ENCODE data around the gene POU2F2.

GRCh38 chr19:42074513-42075363 is 57.5 kb downstream of the POU2F2 start:
- TF ChIP-seq POLR2A (IDR thresholded peaks at IDR 0.05) (no peak), CTCF (IDR thresholded peaks at IDR 0.05) (no peak), EP300 (IDR thresholded peaks at IDR 0.05) (no peak), POLR2AphosphoS5 (IDR thresholded peaks at IDR 0.05) (no peak)

Data from suprapubic skin (tissue), 4 donors.